GM18861 (cell line): ENCODE data around the gene SEMA6A.

ENCODE experiments used
- ATAC-seq: cut with Tn5 transposase; IDR thresholded peaks from one replicate; pipeline ENCODE4 v1.9.1; 2021; ENCODE audit not compliant: unreplicated experiment

Gene SEMA6A

DNA sequence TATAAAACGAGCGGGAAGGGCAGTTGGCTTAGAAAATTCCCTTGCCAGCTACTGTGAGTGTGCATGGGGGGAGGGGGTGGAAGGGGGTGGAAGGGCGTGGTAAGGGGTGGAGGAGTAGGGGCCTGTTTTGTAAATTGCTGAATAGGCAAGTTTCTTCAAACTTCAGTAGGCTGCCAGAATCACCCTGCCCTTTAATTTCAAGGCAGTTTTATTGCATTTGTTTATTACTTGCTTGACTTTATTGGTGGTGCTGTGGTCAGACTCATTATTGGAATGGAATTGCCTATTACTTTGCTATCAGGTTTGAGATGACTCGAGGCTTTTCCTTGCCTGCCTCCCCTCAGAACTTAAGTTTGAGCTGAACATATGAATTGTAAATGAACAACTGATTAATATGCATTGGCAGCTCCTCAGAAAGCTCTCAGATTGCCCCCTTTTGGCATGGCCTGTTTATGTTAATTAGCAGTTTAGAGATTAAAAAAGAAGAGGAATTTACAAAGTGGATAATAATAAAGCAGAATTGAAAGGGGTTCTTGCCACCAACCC is 76.0 kb downstream of the SEMA6A start:
- ATAC-seq, result no peak

DNA sequence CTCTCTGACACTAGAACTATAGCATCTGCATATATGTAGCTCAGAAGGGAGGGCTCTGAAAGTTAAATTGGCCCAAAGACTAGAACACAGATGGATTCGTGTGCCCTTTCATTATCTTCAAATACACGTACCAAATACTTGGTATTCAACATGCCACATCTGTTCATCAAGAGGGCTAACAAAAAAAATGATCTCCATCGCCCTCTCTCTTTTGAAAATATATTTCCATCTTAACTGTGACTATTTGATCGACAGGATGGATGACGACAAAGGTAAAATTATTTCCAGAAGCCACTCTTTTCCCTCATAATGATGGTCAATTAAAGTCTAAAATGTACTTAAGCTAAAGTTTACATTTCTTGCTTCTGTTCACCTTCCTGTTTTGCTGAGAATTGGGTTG is 77.0 kb downstream of the SEMA6A start:
- no peak for ATAC-seq

- ATAC-seq, result no peak
Observed at GRCh38 chr5:116495786-116496357, 78.8 kb downstream of the SEMA6A start.

GRCh38 chr5:116494784-116495450 is 79.7 kb downstream of the SEMA6A start:
- no peak for ATAC-seq

DNA sequence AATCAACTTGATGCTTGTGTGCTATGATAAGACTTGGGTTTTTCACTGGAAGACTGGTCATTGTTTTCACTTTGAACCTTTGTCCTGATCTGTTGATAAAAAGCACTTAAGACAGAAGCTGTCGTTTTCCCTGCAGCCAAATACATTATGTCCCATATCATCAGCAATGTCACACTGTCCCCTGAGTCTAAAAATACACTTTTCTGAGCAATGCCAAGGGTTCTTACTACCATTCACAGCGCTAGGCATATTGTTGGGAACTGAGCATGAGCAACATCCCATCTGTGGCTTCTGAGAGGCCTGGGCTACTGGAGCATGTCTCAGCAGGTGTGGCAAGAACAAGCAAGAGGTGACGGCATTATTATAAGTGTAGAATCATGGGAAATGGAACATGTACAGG is 81.8 kb downstream of the SEMA6A start:
- ATAC-seq, result no peak

DNA sequence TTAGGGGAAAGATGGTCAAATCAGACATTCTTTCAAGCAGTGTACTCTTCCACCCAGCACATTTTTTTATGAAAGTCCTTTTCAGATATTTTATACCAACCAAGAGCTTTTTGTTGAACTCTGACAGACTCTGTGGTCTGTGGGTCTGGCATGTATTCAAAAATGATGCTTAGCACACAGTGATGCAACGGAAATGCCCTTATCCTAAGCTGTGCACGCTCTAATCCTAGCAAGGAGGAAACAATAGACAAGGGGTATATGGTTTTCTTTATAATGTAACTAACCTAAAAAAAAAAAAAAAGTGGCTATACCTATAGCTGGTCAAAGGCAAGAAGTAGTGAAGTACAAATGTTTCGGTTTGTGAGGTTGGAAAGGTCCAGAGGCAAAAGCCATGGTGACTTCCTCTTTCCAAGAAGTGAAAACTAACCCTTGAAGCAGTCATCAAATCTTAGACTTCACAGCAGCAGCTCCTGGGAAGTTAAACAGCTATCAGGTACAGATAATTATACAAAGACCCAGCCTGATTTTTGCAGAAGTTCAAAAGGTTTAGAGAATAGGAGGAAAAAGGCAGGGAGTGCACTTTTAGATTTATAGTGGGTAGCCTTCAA is 82.5 kb downstream of the SEMA6A start:
- ATAC-seq, result no peak

GRCh38 chr5:116488356-116489041 is 86.1 kb downstream of the SEMA6A start:
- ATAC-seq, result no peak

GRCh38 chr5:116487045-116487444 is 87.6 kb downstream of the SEMA6A start:
- ATAC-seq, result no peak

DNA sequence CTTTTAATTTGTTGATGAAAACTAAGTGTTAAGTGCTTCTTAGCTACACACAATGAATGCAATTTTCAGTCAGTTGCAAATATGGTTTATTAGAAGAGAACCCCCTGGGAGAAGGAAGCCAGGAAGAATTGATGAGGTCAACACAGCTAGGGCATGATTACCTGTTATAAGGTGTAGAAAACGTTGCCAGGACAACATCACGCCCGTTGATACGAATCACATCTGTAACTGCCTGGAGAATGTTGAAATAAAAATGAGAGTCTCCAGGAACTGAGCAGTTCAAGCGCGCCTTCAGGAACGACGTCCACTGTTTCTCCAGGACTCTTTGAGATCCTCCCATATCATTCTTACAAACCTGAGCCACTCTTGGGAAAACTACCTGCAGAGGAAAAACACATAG is 88.0 kb downstream of the SEMA6A start:
- no peak for ATAC-seq

- no peak for ATAC-seq
Observed at GRCh38 chr5:116484645-116485044, 90.0 kb downstream of the SEMA6A start.

DNA sequence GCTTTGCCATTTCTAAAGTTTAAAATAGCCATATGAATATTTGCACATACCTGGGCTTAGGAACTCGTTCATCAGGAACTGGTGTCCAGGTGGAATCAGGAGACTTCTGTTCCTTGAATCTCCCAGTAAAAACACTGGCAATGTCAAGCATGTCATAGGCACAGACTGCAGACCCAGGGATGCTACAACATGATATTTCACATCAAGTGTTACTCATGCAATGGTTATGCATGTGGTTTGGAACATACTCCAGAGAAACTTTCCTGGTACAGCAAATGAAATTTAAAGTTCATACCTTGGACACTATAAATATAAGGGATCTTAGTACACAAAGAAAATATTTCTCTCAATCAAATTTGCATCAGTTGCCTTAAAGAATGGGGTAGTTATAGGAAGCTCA is 92.2 kb downstream of the SEMA6A start:
- no peak for ATAC-seq

- ATAC-seq, result no peak
Observed at GRCh38 chr5:116480894-116481510, 93.6 kb downstream of the SEMA6A start.

GRCh38 chr5:116479776-116480675 is 94.6 kb downstream of the SEMA6A start:
- no peak for ATAC-seq

DNA sequence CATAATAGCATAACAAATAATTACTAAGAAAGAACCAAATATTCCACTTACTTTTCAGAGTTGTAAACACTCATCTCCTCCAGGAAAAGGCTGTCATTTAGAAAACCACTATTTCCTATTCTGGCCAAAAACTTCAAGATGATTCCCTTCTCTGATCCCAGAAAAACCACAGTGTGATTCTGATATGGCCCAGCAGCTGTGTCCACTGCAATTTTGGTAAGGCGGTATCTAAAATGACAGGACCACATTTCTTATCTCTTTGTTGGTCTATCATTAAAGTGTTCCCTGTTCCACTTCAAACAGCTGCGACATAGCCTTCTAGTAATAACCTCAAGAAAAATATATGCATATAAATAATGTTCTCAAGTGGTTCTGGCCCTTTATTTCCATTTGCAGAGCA is 96.1 kb downstream of the SEMA6A start:
- no peak for ATAC-seq

GRCh38 chr5:116476897-116477537 is 97.6 kb downstream of the SEMA6A start:
- no peak for ATAC-seq

- peak; percentile 87 for ATAC-seq
Observed at GRCh38 chr5:116475338-116475737, 99.3 kb downstream of the SEMA6A start.

DNA sequence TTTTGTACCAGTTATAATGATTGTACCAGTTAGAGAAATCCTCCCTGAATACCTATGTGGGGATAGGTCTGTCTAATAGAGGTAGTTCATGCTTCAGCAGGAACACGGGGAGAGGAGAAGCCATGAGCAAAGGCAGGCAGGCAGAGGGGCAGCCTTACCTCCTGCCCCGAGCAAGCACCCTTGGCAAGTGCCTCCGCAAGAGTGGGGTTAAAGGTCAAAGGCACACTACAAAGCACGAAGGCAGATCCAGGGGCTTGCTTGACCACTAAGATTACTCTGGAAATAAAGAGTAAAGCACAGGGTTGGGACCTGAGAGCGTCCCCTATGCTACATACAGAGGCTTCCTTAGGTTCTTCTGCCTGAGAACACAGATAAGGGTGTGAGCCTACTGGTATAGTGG is 100.9 kb downstream of the SEMA6A start:
- no peak for ATAC-seq

DNA sequence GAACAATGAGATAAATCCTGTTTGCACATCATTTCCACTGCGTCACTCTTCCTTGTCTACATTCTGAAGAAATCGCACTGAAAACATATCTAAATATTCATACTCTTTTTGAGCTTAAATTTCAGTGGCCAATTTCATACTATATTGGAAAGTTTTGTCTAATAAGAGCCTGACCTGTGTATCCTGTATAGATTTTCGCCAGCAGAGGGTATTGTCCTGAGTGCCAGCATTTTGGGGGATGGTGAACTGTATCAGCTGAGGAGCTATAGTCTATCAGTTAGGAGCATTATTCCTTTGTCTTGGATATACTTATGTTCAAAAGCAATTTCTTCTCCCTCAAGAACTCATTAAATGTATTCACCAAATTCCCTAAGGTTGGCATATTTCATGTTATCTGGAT is 102.3 kb downstream of the SEMA6A start:
- ATAC-seq, result no peak

DNA sequence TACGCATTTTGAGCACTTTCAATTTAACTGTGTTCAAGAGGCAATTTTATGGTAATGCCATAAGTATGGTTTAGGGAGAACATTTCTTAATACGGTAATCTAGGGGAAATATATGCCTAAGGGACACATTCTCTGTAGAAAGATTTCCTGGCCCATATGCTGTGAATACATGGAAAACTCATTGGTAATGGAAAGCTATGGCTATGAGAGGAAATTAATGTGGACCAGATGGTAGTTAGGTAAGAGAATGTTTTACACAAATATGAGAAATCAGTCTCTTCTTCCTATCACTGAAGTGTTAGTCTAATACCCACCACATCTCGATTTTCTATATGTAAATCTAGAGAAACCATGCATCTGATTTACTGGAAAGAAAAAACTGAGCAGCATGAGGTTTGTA is 105.0 kb downstream of the SEMA6A start:
- ATAC-seq, result no peak

GRCh38 chr5:116468583-116468982 is 106.0 kb downstream of the SEMA6A start:
- ATAC-seq, result no peak
